ENCODE results near the gene ITGAX. TPM values are rescaled to one million over a fixed set of nuclear protein-coding genes. Genes with fewer than 3 reads are reported as not detected.

Gene ITGAX
- total RNA-seq, 2 donors from 2014 or later = 9.7 to 32.9 TPM

GRCh38 chr16:31402687-31403086 lies 47.7 kb downstream of the ITGAX start:
- H3K9me3 ChIP-seq = no peaks in the 10 kb centered on the region
- H3K27ac ChIP-seq = no peak overlapping the region
- H3K4me1 ChIP-seq (ENCODE audit: control insufficient read depth in 1 of 2, low read depth in 2 of 2) = no peaks in the 10 kb centered on the region
- H3K4me3 ChIP-seq = no peak overlapping the region
- ATAC-seq (ENCODE audit: insufficient number of reproducible peaks, low FRiP score, low read depth) (no peak), DNase-seq (ENCODE audit: low spot score) (no peak)
- TF ChIP-seq CTCF (IDR thresholded peaks at IDR 0.05) = no peak
- H3K36me3 ChIP-seq = no peaks in the 10 kb centered on the region
- H3K27me3 ChIP-seq (replicated peaks; ENCODE audit: insufficient read depth) = no peaks in the 10 kb centered on the region

- ATAC-seq (ENCODE audit: insufficient number of reproducible peaks, low FRiP score, low read depth) = no peak
Measured at GRCh38 chr16:31403590-31404352, 48.8 kb downstream of the ITGAX start.

GRCh38 chr16:31404353-31405064 lies 49.5 kb downstream of the ITGAX start:
- no peak for TF ChIP-seq CTCF (IDR thresholded peaks at IDR 0.05)
- Histone ChIP-seq H3K4me3 (no peak overlapping the region), H3K27ac (no peak overlapping the region), H3K4me1 (ENCODE audit: control insufficient read depth in 1 of 2, low read depth in 2 of 2) (no peaks in the 10 kb centered on the region), H3K36me3 (no peaks in the 10 kb centered on the region), H3K9me3 (no peaks in the 10 kb centered on the region), H3K27me3 (replicated peaks; ENCODE audit: insufficient read depth) (no peaks in the 10 kb centered on the region)
- DNase-seq (ENCODE audit: low spot score) (no peak), ATAC-seq (ENCODE audit: insufficient number of reproducible peaks, low FRiP score, low read depth) (no peak)

More at GRCh38 chr16:31403590-31404352, 48.8 kb downstream of the ITGAX start:
- TF ChIP-seq CTCF (IDR thresholded peaks at IDR 0.05) = no peak
- Histone ChIP-seq H3K27ac (no peak overlapping the region), H3K4me1 (ENCODE audit: control insufficient read depth in 1 of 2, low read depth in 2 of 2) (no peaks in the 10 kb centered on the region), H3K36me3 (no peaks in the 10 kb centered on the region), H3K27me3 (replicated peaks; ENCODE audit: insufficient read depth) (no peaks in the 10 kb centered on the region), H3K9me3 (no peaks in the 10 kb centered on the region), H3K4me3 (no peak overlapping the region)
- no peak for DNase-seq (ENCODE audit: low spot score)

GRCh38 chr16:31407406-31407805 lies 52.4 kb downstream of the ITGAX start:
- Histone ChIP-seq H3K27ac (no peak overlapping the region), H3K9me3 (no peaks in the 10 kb centered on the region)
- no peak for ATAC-seq (ENCODE audit: insufficient number of reproducible peaks, low FRiP score, low read depth)

More at GRCh38 chr16:31407406-31407805, 52.4 kb downstream of the ITGAX start:
- no peak overlapping the region for H3K4me3 ChIP-seq
- H3K4me1 ChIP-seq (ENCODE audit: control insufficient read depth in 1 of 2, low read depth in 2 of 2) = no peaks in the 10 kb centered on the region
- no peak for DNase-seq (ENCODE audit: low spot score)
- H3K27me3 ChIP-seq (replicated peaks; ENCODE audit: insufficient read depth) = no peaks in the 10 kb centered on the region
- no peak for TF ChIP-seq CTCF (IDR thresholded peaks at IDR 0.05)
- no peaks in the 10 kb centered on the region for H3K36me3 ChIP-seq

Data from thoracic aorta (tissue), 2 donors.